Glutamatergic neuron (in vitro differentiated cells): ENCODE results near the gene NLRP6. TPM values are rescaled to one million over a fixed set of nuclear protein-coding genes. Genes with fewer than 3 reads are reported as not detected.

ENCODE experiments used
- DNase-seq: peaks from one replicate; pipeline ENCODE4 v3.0.0; 2022
- H3K27ac Mint-ChIP-seq: one replicate; pipeline ENCODE4 v1.8.0; 2020; ENCODE audit warnings: mild to moderate bottlenecking, mixed read lengths, inconsistent platforms; ENCODE audit not compliant: unreplicated experiment
- H3K27me3 Mint-ChIP-seq: one replicate; pipeline ENCODE4 v1.8.0; 2020; ENCODE audit warnings: mild to moderate bottlenecking, moderate library complexity, mixed read lengths, inconsistent platforms; ENCODE audit not compliant: unreplicated experiment
- H3K36me3 Mint-ChIP-seq: one replicate; pipeline ENCODE4 v1.8.0; 2020; ENCODE audit warnings: mild to moderate bottlenecking, mixed read lengths, inconsistent platforms; ENCODE audit not compliant: unreplicated experiment
- H3K4me1 Mint-ChIP-seq: one replicate; pipeline ENCODE4 v1.8.0; 2020; ENCODE audit warnings: mild to moderate bottlenecking, low read depth, mixed read lengths, inconsistent platforms; ENCODE audit not compliant: unreplicated experiment
- H3K4me3 Mint-ChIP-seq: one replicate; pipeline ENCODE4 v1.8.0; 2020; ENCODE audit warnings: mild to moderate bottlenecking, mixed read lengths, inconsistent platforms; ENCODE audit not compliant: unreplicated experiment
- H3K9me3 Mint-ChIP-seq: one replicate; pipeline ENCODE4 v1.8.0; 2020; ENCODE audit warnings: mild to moderate bottlenecking, moderate library complexity, mixed read lengths, inconsistent platforms; ENCODE audit not compliant: unreplicated experiment
- total RNA-seq: library from RNA; stranded (reverse); fragmentation: NEBNext Ultra II Directional; extraction: Animal tissue kit (Norgen Biotek cat#: 25700); gene quantifications from one replicate; pipeline ENCODE4 v1.2.1, GENCODE V29; 2021; ENCODE audit not compliant: unreplicated experiment
- TF ChIP-seq, protein P1 (sequence below): fragments of 200-600 bp; sonication (generic); IDR thresholded peaks from one replicate; pipeline ENCODE4 v1.5.0; 2021; ENCODE audit not compliant: partially characterized antibody, unreplicated experiment

Gene NLRP6
- total RNA-seq, 1 donor from 2014 or later: not detected

DNA sequence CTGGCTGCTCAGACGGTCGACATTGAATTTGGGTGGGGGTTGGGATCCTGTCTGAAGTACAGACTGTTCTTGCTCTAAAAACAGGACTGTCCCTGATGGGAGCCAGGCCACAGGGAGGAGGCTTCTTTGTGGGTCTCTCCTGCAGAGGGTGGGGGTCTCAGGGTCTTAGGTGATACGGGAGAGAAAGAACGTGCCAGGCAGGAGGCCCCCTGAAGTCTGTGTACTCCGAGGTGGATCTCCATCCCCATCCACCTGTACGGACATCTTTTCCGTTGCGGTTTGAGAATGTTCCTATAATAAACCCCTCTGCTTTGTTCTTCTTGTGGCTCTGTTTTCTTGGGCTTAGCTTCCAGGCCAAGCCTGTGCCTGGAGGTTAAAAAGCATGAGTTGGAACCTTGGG is 25.5 kb upstream of the NLRP6 start:
- peaks cover 7% of the 10 kb centered on the region for H3K9me3 Mint-ChIP-seq
- H3K4me3 Mint-ChIP-seq: no peak overlapping the region
- H3K4me1 Mint-ChIP-seq: peaks cover 27% of the 10 kb centered on the region
- peaks cover 5% of the 10 kb centered on the region for H3K27me3 Mint-ChIP-seq
- H3K27ac Mint-ChIP-seq: peak overlapping the region; percentile 89
- H3K36me3 Mint-ChIP-seq: peaks cover 4% of the 10 kb centered on the region
- DNase-seq: no peak
- TF ChIP-seq, protein P1, sequence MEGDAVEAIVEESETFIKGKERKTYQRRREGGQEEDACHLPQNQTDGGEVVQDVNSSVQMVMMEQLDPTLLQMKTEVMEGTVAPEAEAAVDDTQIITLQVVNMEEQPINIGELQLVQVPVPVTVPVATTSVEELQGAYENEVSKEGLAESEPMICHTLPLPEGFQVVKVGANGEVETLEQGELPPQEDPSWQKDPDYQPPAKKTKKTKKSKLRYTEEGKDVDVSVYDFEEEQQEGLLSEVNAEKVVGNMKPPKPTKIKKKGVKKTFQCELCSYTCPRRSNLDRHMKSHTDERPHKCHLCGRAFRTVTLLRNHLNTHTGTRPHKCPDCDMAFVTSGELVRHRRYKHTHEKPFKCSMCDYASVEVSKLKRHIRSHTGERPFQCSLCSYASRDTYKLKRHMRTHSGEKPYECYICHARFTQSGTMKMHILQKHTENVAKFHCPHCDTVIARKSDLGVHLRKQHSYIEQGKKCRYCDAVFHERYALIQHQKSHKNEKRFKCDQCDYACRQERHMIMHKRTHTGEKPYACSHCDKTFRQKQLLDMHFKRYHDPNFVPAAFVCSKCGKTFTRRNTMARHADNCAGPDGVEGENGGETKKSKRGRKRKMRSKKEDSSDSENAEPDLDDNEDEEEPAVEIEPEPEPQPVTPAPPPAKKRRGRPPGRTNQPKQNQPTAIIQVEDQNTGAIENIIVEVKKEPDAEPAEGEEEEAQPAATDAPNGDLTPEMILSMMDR: no peak

- H3K4me3 Mint-ChIP-seq: no peak overlapping the region
- DNase-seq: no peak
- peaks cover 27% of the 10 kb centered on the region for H3K4me1 Mint-ChIP-seq
- peaks cover 6% of the 10 kb centered on the region for H3K27me3 Mint-ChIP-seq
- TF ChIP-seq, protein P1: no peak
- peaks cover 8% of the 10 kb centered on the region for H3K36me3 Mint-ChIP-seq
- peaks cover 9% of the 10 kb centered on the region for H3K9me3 Mint-ChIP-seq
- H3K27ac Mint-ChIP-seq: no peak overlapping the region
Measured at GRCh38 chr11:253160-253885, 24.9 kb upstream of the NLRP6 start.

GRCh38 chr11:253886-254270 is 24.3 kb upstream of the NLRP6 start:
- peaks cover 27% of the 10 kb centered on the region for H3K4me1 Mint-ChIP-seq
- TF ChIP-seq, protein P1: no peak

GRCh38 chr11:255176-255575 is 23.0 kb upstream of the NLRP6 start:
- TF ChIP-seq, protein P1: no peak
- no peak overlapping the region for H3K4me3 Mint-ChIP-seq
- DNase-seq: no peak
- H3K36me3 Mint-ChIP-seq: peaks cover 8% of the 10 kb centered on the region
- H3K9me3 Mint-ChIP-seq: peaks cover 12% of the 10 kb centered on the region
- H3K27ac Mint-ChIP-seq: no peak overlapping the region
- H3K27me3 Mint-ChIP-seq: peaks cover 6% of the 10 kb centered on the region
- peaks cover 27% of the 10 kb centered on the region for H3K4me1 Mint-ChIP-seq

More at GRCh38 chr11:253886-254270, 24.3 kb upstream of the NLRP6 start:
- H3K27ac Mint-ChIP-seq: no peak overlapping the region
- H3K27me3 Mint-ChIP-seq: peaks cover 6% of the 10 kb centered on the region
- no peak for DNase-seq
- H3K36me3 Mint-ChIP-seq: peaks cover 8% of the 10 kb centered on the region
- H3K4me3 Mint-ChIP-seq: no peak overlapping the region
- H3K9me3 Mint-ChIP-seq: peaks cover 10% of the 10 kb centered on the region

GRCh38 chr11:255816-256215 is 22.4 kb upstream of the NLRP6 start:
- no peak overlapping the region for H3K27ac Mint-ChIP-seq
- peaks cover 6% of the 10 kb centered on the region for H3K27me3 Mint-ChIP-seq
- H3K36me3 Mint-ChIP-seq: peaks cover 8% of the 10 kb centered on the region
- peaks cover 27% of the 10 kb centered on the region for H3K4me1 Mint-ChIP-seq
- TF ChIP-seq, protein P1: no peak
- no peak overlapping the region for H3K4me3 Mint-ChIP-seq
- no peak for DNase-seq
- H3K9me3 Mint-ChIP-seq: peaks cover 12% of the 10 kb centered on the region
